Neuronal stem cell (in vitro differentiated cells): ENCODE data around the gene SETD2.
"Not testable (repeated sequence)": the region's sequence is repeated elsewhere in the genome, so short reads cannot be mapped to it uniquely, and the experiment has no call there.

Source experiments
- DNase-seq: peaks from one replicate; pipeline ENCODE4 v3.0.0-alpha.2; 2013; ENCODE audit warnings: low spot score
- H2AFZ ChIP-seq: one replicate; pipeline ENCODE4 v1.6.1; 2013; ENCODE audit warnings: mild to moderate bottlenecking, low read length, inconsistent platforms
- H2AK5ac ChIP-seq: 2 replicates; pipeline ENCODE4 v1.6.1; 2013; ENCODE audit warnings: low read depth, mild to moderate bottlenecking, inconsistent platforms, low read length, moderate library complexity, mixed read lengths
- H2BK120ac ChIP-seq: 2 replicates; pipeline ENCODE4 v1.6.1; 2013; ENCODE audit warnings: low read depth, mild to moderate bottlenecking, inconsistent platforms, low read length, moderate library complexity, mixed read lengths
- H2BK12ac ChIP-seq: one replicate; pipeline ENCODE4 v1.6.1; 2013; ENCODE audit warnings: low read length, inconsistent platforms
- H2BK15ac ChIP-seq: 2 replicates; pipeline ENCODE4 v1.6.1; 2013; ENCODE audit warnings: mild to moderate bottlenecking, low read length, inconsistent platforms, mixed read lengths
- H2BK5ac ChIP-seq: one replicate; pipeline ENCODE4 v1.6.1; 2013; ENCODE audit warnings: inconsistent platforms, mild to moderate bottlenecking, low read length, moderate library complexity
- H3K14ac ChIP-seq: one replicate; pipeline ENCODE4 v1.6.1; 2013; ENCODE audit warnings: low read length, inconsistent platforms
- H3K18ac ChIP-seq: 2 replicates; pipeline ENCODE4 v1.6.1; 2013; ENCODE audit warnings: low read length, inconsistent platforms
- H3K23ac ChIP-seq: 2 replicates; pipeline ENCODE4 v1.6.1; 2013; ENCODE audit warnings: low read depth, mild to moderate bottlenecking, mixed read lengths, low read length, inconsistent platforms; ENCODE audit not compliant: poor library complexity
- H3K27ac ChIP-seq: replicated peaks from 3 replicates; pipeline ENCODE4 v1.5.1; 2013; ENCODE audit warnings: low read length, inconsistent platforms
- H3K27me3 ChIP-seq, 3 experiments: 2 replicates each; pipeline ENCODE4 v1.6.1; 2013; ENCODE audit warnings: low read length in 3 of 3, mild to moderate bottlenecking in 2 of 3, inconsistent platforms in 1 of 3, low read depth in 1 of 3, mixed read lengths in 1 of 3, moderate library complexity in 1 of 3; ENCODE audit not compliant: control insufficient read depth in 3 of 3, insufficient read depth in 3 of 3
- H3K36me3 ChIP-seq, 2 donors: replicated peaks in 1 of 2; 2 replicates each; pipeline ENCODE4 v1.6.1; 2013; ENCODE audit warnings: low read length in 2 of 2; ENCODE audit not compliant: control insufficient read depth in 2 of 2, insufficient read depth in 2 of 2
- H3K4ac ChIP-seq: 2 replicates; pipeline ENCODE4 v1.6.1; 2013; ENCODE audit warnings: inconsistent platforms, mild to moderate bottlenecking, low read length, moderate library complexity
- H3K4me1 ChIP-seq, 2 donors: 1 replicate in 1 of 2; 2 replicates in 1 of 2; pipeline ENCODE4 v1.6.1; 2013; ENCODE audit warnings: low read length in 2 of 2, low read depth in 1 of 2; ENCODE audit not compliant: control insufficient read depth in 2 of 2, insufficient read depth in 1 of 2
- H3K4me2 ChIP-seq: one replicate; pipeline ENCODE4 v1.6.1; 2013; ENCODE audit warnings: mild to moderate bottlenecking, low read length, inconsistent platforms; ENCODE audit not compliant: insufficient read depth, poor library complexity, severe bottlenecking
- H3K4me3 ChIP-seq, 2 donors: 2 replicates each; pipeline ENCODE4 v1.5.1; 2013; ENCODE audit warnings: low read length in 2 of 2, mild to moderate bottlenecking in 2 of 2, inconsistent platforms in 1 of 2, moderate library complexity in 1 of 2
- H3K79me1 ChIP-seq: one replicate; pipeline ENCODE4 v1.6.1; 2013; ENCODE audit warnings: low read depth, mild to moderate bottlenecking, inconsistent platforms, low read length, moderate library complexity
- H3K9ac ChIP-seq: one replicate; pipeline ENCODE4 v1.6.1; 2013; ENCODE audit warnings: mild to moderate bottlenecking, low read depth, low read length, inconsistent platforms; ENCODE audit not compliant: poor library complexity
- H3K9me3 ChIP-seq, 2 donors: replicated peaks in 1 of 2; 2 replicates each; pipeline versions ENCODE3 to v1.6.1; 2013; ENCODE audit warnings: low read length in 2 of 2, mild to moderate bottlenecking in 2 of 2, inconsistent platforms in 1 of 2, low read depth in 1 of 2, mixed read lengths in 1 of 2, moderate library complexity in 1 of 2; ENCODE audit not compliant: control insufficient read depth in 2 of 2, insufficient read depth in 1 of 2
- H4K8ac ChIP-seq: one replicate; pipeline ENCODE4 v1.6.1; 2013; ENCODE audit warnings: low read depth, mild to moderate bottlenecking, inconsistent platforms, low read length, moderate library complexity
- H4K91ac ChIP-seq: one replicate; pipeline ENCODE4 v1.6.1; 2013; ENCODE audit warnings: low read length, low read depth, mild to moderate bottlenecking, inconsistent platforms; ENCODE audit not compliant: poor library complexity
- WGBS, 2 donors: extraction: QIAGEN DNeasy Blood & Tissue Kit; methylation state at CpG; one replicate each; pipeline ENCODE4 v1.1.7; 2013; ENCODE audit warnings: missing lambda C conversion rate in 2 of 2, mixed read lengths in 1 of 2; ENCODE audit not compliant: insufficient read length in 2 of 2, insufficient replicate concordance in 1 of 2; ENCODE audit errors: extremely low coverage in 2 of 2; 5-methylcytosine and 5-hydroxymethylcytosine counted together

SETD2 gene

DNA sequence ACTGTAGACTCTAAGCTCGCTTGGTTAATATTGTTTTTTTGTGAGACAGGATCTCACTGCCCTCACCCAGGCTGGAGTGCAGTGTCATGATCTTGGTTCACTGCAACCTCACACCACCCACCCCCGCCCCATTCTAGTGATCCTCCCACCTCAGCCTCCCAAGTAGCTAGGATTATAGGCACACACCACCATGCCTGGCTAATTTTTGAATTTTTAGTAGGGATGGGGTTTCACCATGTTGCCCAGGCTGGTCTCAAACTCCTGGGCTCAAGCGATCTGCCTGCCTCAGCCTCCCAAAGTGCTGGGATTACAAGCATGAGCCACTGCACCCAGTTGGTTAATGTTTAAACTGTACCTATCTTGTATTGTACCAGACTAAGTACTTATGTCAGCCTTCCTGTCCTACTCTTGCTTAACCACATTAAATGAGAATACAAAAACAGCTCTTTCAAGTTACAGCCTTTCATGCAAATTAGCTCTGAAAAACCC lies 22.9 kb downstream of the SETD2 start:
- not testable (repeated sequence) for DNase-seq, H3K79me1 ChIP-seq, H3K9me3 ChIP-seq, H3K4ac ChIP-seq, H2AFZ ChIP-seq, H3K27me3 ChIP-seq, H3K23ac ChIP-seq, H3K14ac ChIP-seq, H3K27ac ChIP-seq, H2BK12ac ChIP-seq, H3K9ac ChIP-seq, H2AK5ac ChIP-seq, H3K18ac ChIP-seq, H2BK5ac ChIP-seq, H3K4me1 ChIP-seq, H2BK120ac ChIP-seq, H4K8ac ChIP-seq, H3K4me3 ChIP-seq, H2BK15ac ChIP-seq, H4K91ac ChIP-seq, H3K4me2 ChIP-seq, H3K36me3 ChIP-seq
- no CpG with 5 or more reads among the region's 3 CpGs for WGBS, 2 donors

- H3K4me1 ChIP-seq, result not testable (repeated sequence)
Observed at GRCh38 chr3:47140553-47140952, 23.4 kb downstream of the SETD2 start.

DNA sequence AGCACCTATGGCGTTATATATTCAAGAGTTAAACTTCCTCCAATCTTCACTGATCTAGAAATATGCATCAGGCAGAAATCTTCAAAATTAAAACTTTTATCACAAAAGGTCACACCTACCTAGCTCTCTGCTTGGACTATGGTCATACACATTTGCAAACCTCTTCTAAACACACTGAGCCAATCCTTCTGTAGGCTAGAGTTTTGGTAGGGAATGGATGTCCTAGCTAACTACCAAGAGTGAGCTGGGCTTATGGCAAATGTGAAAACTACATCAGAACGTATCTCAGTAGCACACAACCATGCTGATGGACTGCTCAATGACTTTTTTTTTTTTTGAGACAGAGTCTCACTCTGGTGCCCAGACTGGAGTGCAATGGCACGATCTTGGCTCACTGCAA lies 29.6 kb downstream of the SETD2 start:
- H3K27me3 ChIP-seq, result no peaks in the 10 kb centered on the region
- H2BK15ac ChIP-seq, result no peak overlapping the region

More at GRCh38 chr3:47140553-47140952, 23.4 kb downstream of the SETD2 start:
- H2BK5ac ChIP-seq, H3K18ac ChIP-seq, H3K36me3 ChIP-seq, H3K4me2 ChIP-seq, H4K91ac ChIP-seq, H3K23ac ChIP-seq, H3K4me3 ChIP-seq, H3K14ac ChIP-seq, H2BK12ac ChIP-seq, H3K9ac ChIP-seq, H3K27me3 ChIP-seq, H3K79me1 ChIP-seq, H4K8ac ChIP-seq, H2BK120ac ChIP-seq, H3K27ac ChIP-seq, H2AK5ac ChIP-seq, H2AFZ ChIP-seq, H3K4ac ChIP-seq, H2BK15ac ChIP-seq, H3K9me3 ChIP-seq, DNase-seq: not testable (repeated sequence)
- WGBS, 2 donors, result no CpG with 5 or more reads among the region's 7 CpGs

GRCh38 chr3:47133641-47134040 lies 30.3 kb downstream of the SETD2 start:
- Histone ChIP-seq H3K4ac (no peak overlapping the region), H3K27ac (no peak overlapping the region), H3K9ac (no peak overlapping the region), H3K4me2 (no peak overlapping the region), H3K23ac (no peak overlapping the region), H2BK120ac (no peak overlapping the region), H4K8ac (no peak overlapping the region), H3K27me3 (no peaks in the 10 kb centered on the region), H3K14ac (no peak overlapping the region), H3K4me3 (no peak overlapping the region), H3K9me3 (no peaks in the 10 kb centered on the region), H2BK5ac (no peak overlapping the region), H4K91ac (no peak overlapping the region), H2BK12ac (no peak overlapping the region), H3K36me3 (no peaks in the 10 kb centered on the region), H3K79me1 (peaks cover 7% of the 10 kb centered on the region), H3K18ac (no peak overlapping the region), H2AFZ (no peak overlapping the region), H3K4me1 (peaks cover 0 to 1% of the 10 kb centered on the region in 2 donors), H2BK15ac (no peak overlapping the region), H2AK5ac (no peak overlapping the region)
- no peak for DNase-seq
- WGBS, 2 donors, result no CpG with 5 or more reads among the region's 3 CpGs

More for the DNA sequence above, 29.6 kb downstream of the SETD2 start:
- Histone ChIP-seq H2BK5ac (no peak overlapping the region), H4K8ac (no peak overlapping the region), H3K4me2 (no peak overlapping the region), H2AK5ac (no peak overlapping the region), H3K4me1 (peaks cover 0 to 1% of the 10 kb centered on the region in 2 donors), H3K4me3 (no peak overlapping the region), H3K9ac (no peak overlapping the region), H3K23ac (no peak overlapping the region), H2BK12ac (no peak overlapping the region), H2AFZ (no peak overlapping the region), H3K18ac (no peak overlapping the region), H2BK120ac (no peak overlapping the region), H3K14ac (no peak overlapping the region), H3K36me3 (no peaks in the 10 kb centered on the region), H3K9me3 (no peaks in the 10 kb centered on the region), H4K91ac (no peak overlapping the region), H3K4ac (no peak overlapping the region), H3K27ac (no peak overlapping the region), H3K79me1 (peaks cover 7% of the 10 kb centered on the region)
- no CpG with 5 or more reads among the region's 3 CpGs for WGBS, 2 donors
- no peak for DNase-seq
